ENCODE results near the gene PAPOLB.

PAPOLB gene

GRCh38 chr7:4883372-4884144 lies 21.7 kb upstream of the PAPOLB start, which contains the start of gene RADIL:
Gene RADIL (minus strand): TSS chr7:4883716. CDS start chr7:4878139, 5,577 bp downstream.
- H3K4me3 ChIP-seq = peak within 1 kb of the TSS; percentile 97
- peak; percentile 94 for TF ChIP-seq CTCF (IDR thresholded peaks at IDR 0.05)
- H3K27ac ChIP-seq = peak within 1 kb of the TSS; percentile 67 to 93
- DNase-seq (ENCODE audit: low spot score) = peak; percentile 94

DNA sequence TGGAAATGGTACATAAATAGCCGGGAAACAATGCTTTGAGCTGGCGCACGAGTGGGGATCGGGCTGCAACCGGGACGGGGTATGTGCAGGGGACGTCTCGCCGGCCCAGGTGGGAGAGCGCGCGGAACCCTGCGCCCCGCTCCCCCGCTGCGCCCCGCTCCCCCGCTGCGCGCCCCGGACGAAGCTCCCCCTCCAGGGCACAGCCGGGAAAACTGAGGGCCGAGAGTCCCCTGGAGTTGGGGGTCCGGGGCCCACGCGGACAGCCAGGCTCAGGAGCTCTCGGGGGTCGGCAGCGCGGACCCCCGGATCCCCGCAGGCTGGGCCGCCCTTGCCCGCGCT lies 21.2 kb upstream of the PAPOLB start:
- TF ChIP-seq CTCF (IDR thresholded peaks at IDR 0.05) = no peak
- no peak for DNase-seq (ENCODE audit: low spot score)
- peak overlapping the region; percentile 97 for H3K4me3 ChIP-seq
- H3K27ac ChIP-seq = peak overlapping the region; percentile 67 to 93

GRCh38 chr7:4882169-4883032 lies 20.6 kb upstream of the PAPOLB start:
- peak overlapping the region; percentile 97 for H3K4me3 ChIP-seq
- H3K27ac ChIP-seq = peak overlapping the region; percentile 67 to 93
- peak; percentile 91 for DNase-seq (ENCODE audit: low spot score)
- TF ChIP-seq CTCF (IDR thresholded peaks at IDR 0.05) = no peak

DNA sequence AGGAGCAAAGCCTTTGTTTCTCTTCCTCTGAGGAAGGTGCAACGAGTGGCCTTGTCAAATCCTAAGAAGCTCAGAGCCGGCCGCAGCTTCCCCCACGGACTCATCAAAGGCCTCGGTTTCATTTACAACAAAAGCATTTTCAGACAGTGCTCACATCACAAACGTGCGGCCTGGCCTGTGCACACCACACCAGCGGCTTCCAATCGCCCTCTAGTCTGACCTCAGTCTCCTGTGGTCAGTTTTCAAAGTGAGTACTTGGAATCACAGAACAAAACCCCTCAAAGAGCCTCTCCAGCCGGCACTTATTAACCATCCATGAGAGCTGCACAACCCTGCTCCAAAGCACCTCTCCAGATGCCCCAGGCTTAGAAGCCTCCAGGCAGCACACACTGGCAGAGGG lies 18.4 kb upstream of the PAPOLB start:
- no peak overlapping the region for H3K27ac ChIP-seq
- H3K4me3 ChIP-seq = peak overlapping the region; percentile 4

GRCh38 chr7:4879396-4880081 lies 17.7 kb upstream of the PAPOLB start:
- peak; percentile 58 for DNase-seq (ENCODE audit: low spot score)
- no peak for TF ChIP-seq CTCF (IDR thresholded peaks at IDR 0.05)
- Histone ChIP-seq H3K4me3 (no peak overlapping the region), H3K27ac (no peak overlapping the region)

More for the DNA sequence above, 18.4 kb upstream of the PAPOLB start:
- no peak for DNase-seq (ENCODE audit: low spot score)
- TF ChIP-seq CTCF (IDR thresholded peaks at IDR 0.05) = no peak

DNA sequence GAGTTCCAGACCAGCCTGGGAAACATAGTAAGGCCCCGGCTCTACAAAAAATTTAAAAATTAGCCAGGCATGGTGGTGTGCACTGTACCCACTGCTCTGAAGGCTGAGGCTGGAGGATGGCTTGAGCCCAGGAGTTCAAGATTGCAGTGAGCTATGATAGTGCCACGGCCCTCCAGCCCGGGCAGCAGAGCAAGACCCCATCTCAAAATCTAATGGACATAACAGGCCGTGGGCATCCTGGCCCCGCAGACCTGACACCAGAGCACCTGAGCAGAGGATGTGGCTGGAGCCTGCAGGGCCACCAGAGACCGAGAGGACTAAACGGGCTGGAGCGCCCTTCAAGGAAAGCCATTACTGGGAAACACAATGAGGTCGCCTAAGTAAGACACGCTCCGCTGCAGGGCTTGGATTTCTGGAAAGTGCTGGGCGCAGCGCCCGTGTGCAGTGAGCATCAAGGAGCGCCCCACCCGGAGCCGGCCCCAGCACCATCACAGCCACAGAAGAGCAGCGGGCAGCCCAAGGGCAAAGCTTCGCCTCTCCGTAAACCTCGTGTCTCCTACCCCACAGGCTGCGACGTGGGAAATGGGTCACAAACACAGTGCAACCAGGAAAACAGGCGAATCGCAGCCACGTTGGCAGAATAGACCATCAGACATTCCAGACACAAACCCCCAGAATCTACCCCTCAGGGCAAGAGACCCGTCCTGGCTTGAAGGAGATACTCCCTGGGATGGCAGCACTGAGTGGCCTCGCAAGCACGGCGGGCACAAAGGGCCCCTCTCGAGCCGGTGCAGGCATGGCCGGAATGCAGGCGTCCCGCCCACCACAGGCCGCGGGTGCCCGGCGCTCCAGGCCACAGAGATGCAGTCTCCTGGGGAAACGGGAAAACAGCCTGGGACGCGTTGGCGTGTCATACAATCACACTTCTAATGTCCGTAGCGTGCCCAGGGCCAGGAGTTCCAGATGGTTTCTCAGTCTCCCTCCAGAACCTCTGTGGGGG lies 16.8 kb upstream of the PAPOLB start:
- H3K4me3 ChIP-seq = no peak overlapping the region
- peak; percentile 70 for DNase-seq (ENCODE audit: low spot score)
- no peak for TF ChIP-seq CTCF (IDR thresholded peaks at IDR 0.05)
- H3K27ac ChIP-seq = no peak overlapping the region

Data from coronary artery (tissue), 2 donors.